GM10248 (cell line): ENCODE measurements around the gene BLTP2.
"Not testable (repeated sequence)": the region's sequence is repeated elsewhere in the genome, so short reads cannot be mapped to it uniquely, and the experiment has no call there.

Experiments
- CTCF ChIA-PET: fragments of 300-600 bp; sonication (Branson Sonifier 250); formaldehyde crosslinking; extraction: SDS; loops from one replicate; lab custom pipeline; 2021; ENCODE audit warnings: antibody characterized with exemption; lab: Yijun Ruan, JAX
- POLR2A ChIA-PET: fragments of 350-650 bp; sonication (Branson Sonifier 250); formaldehyde crosslinking; extraction: SDS; loops from one replicate; lab custom pipeline; 2020; ENCODE audit warnings: antibody characterized with exemption; lab: Yijun Ruan, JAX
- DNase-seq: peaks from one replicate; pipeline ENCODE4 v3.0.0; 2012; ENCODE audit errors: extremely low spot score
- CTCF ChIP-seq: IDR thresholded peaks from 2 replicates; pipeline ENCODE4 v1.5.1; 2012; ENCODE audit warnings: mild to moderate bottlenecking, low read depth; ENCODE audit errors: extremely low read depth, missing control alignments, control extremely low read depth

The BLTP2 gene

GRCh38 chr17:28612936-28613872, 31.8 kb downstream of the BLTP2 start:
- ChIA-PET CTCF (interaction anchor here (0.8 to 7.2 kb wide), 26 partner anchors 11 to 278 kb away, joined by 3 to 42 read pairs (median 4); partner anchors contain the start of genes IFT20 and TNFAIP1), POLR2A (interaction anchor here (1.1 kb wide), 1 partner anchor 17 kb away, joined by 5 read pairs; no protein-coding TSS in a partner anchor)
- TF ChIP-seq CTCF = peak; percentile 70
- peak; percentile 39 for DNase-seq

- DNase-seq = no peak
- no peak for TF ChIP-seq CTCF
- CTCF ChIA-PET = interaction anchor here (0.8 to 7.2 kb wide), 26 partner anchors 12 to 277 kb away, joined by 3 to 42 read pairs (median 4); partner anchors contain the start of genes IFT20 and TNFAIP1
- POLR2A ChIA-PET = no interaction called here
These were observed 32.4 kb downstream of the BLTP2 start for GRCh38 chr17:28612531-28612930.

GRCh38 chr17:28610376-28610775, 34.6 kb downstream of the BLTP2 start:
- ChIA-PET CTCF (interaction anchor here (0.8 to 7.2 kb wide), 13 partner anchors 9 to 153 kb away, joined by 3 to 42 read pairs (median 4); partner anchors contain the start of gene PIGS), POLR2A (interaction anchor here (0.8 kb wide), 1 partner anchor 11 kb away, joined by 3 read pairs; no protein-coding TSS in a partner anchor)
- no peak for DNase-seq
- TF ChIP-seq CTCF = no peak

GRCh38 chr17:28604031-28604430, 40.9 kb downstream of the BLTP2 start:
- POLR2A ChIA-PET, DNase-seq, CTCF ChIA-PET: not testable (repeated sequence)

- ChIA-PET POLR2A (interaction anchor here (0.8 to 1.2 kb wide), 8 partner anchors 11 to 239 kb away, joined by 3 to 8 read pairs (median 4); partner anchors contain the start of genes ALDOC, BLTP2, PIGS and RPL23A), CTCF (interaction anchor here (0.8 to 3.3 kb wide), 6 partner anchors 12 to 115 kb away, joined by 3 to 23 read pairs (median 6); no protein-coding TSS in a partner anchor)
- TF ChIP-seq CTCF = no peak
- peak; percentile 73 for DNase-seq
These were observed 45.4 kb downstream of the BLTP2 start for GRCh38 chr17:28599311-28600184.

GRCh38 chr17:28598799-28599310, 46.1 kb downstream of the BLTP2 start, which contains the start of gene SPAG5:
Gene SPAG5 (minus strand): TSS chr17:28599025. CDS start chr17:28598946, 79 bp downstream.
- TF ChIP-seq CTCF = no peak
- ChIA-PET CTCF (interaction anchor here (0.8 to 3.3 kb wide), 9 partner anchors 12 to 114 kb away, joined by 3 to 23 read pairs (median 6); partner anchors contain the start of gene RSKR), POLR2A (interaction anchor here (0.8 to 1.2 kb wide), 9 partner anchors 12 to 238 kb away, joined by 3 to 8 read pairs (median 3); partner anchors contain the start of genes ALDOC, BLTP2, PIGS and RPL23A)
- peak; percentile 100 for DNase-seq
